Testis (tissue), 3 donors: ENCODE measurements around the gene HSPA14. TPM values are rescaled to one million over a fixed set of nuclear protein-coding genes. Genes with fewer than 3 reads are reported as not detected.

Experiments
- DNase-seq: peaks from one replicate; pipeline ENCODE4 v3.0.0-alpha.2; 2019
- H3K27ac ChIP-seq, 2 donors: fragments of 200-600 bp; sonication (generic); one replicate each; pipeline ENCODE4 v1.5.1; 2019
- H3K27me3 ChIP-seq: fragments of 200-600 bp; sonication (generic); one replicate; pipeline ENCODE4 v1.5.1; 2019
- H3K36me3 ChIP-seq: fragments of 200-600 bp; sonication (generic); one replicate; pipeline ENCODE4 v1.5.1; 2017; ENCODE audit warnings: low read depth; ENCODE audit errors: missing control alignments
- H3K4me1 ChIP-seq: fragments of 200-600 bp; sonication (generic); one replicate; pipeline ENCODE4 v1.5.1; 2019
- H3K4me3 ChIP-seq, 2 donors: fragments of 200-600 bp; sonication (generic); one replicate each; pipeline ENCODE4 v1.5.1; 2017 to 2019
- H3K9me3 ChIP-seq: fragments of 200-600 bp; sonication (generic); one replicate; pipeline ENCODE4 v1.5.1; 2017
- POLR2A ChIP-seq: fragments of 450-650 bp; IDR thresholded peaks from one replicate; pipeline ENCODE4 v1.6.1; 2017; ENCODE audit warnings: antibody characterized with exemption, mild to moderate bottlenecking, moderate library complexity
- WGBS, 2 donors: methylation state at CpG; one replicate each; pipeline ENCODE4 v1.1.5; 2018; 5-methylcytosine and 5-hydroxymethylcytosine counted together
- intact Hi-C: fragments of 100-400 bp; cut with DNase I; formaldehyde crosslinking; loops from one replicate; pipeline ENCODE4 v1.15.1; 2023; ENCODE audit warnings: low total_unique reads
- polyA plus RNA-seq: library from polyadenylated mRNA; stranded (reverse); fragments of 350-450 nt; fragmentation: Illumina TruSeq; extraction: RNeasy Lipid Tissue Mini Kit (QIAGEN cat#74804); gene quantifications from one replicate; pipeline ENCODE4 v1.2.3, GENCODE V29; 2014; ENCODE audit warnings: low read depth, low replicate concordance; ENCODE audit not compliant: insufficient read depth
- total RNA-seq, 2 donors: library from RNA; depleted of rRNA; stranded (reverse); fragments of >200 nt; gene quantifications; one replicate each; pipeline ENCODE4 v1.2.3, GENCODE V29; 2016
- TF ChIP-seq, protein P1 (sequence below), 3 experiments: fragments of 450-650 bp in 2 of 3; fragments of 200-600 bp in 1 of 3; sonication (generic) in 1 of 3; IDR thresholded peaks; one replicate each; pipeline ENCODE4 v1.5.1; 2016 to 2019; ENCODE audit warnings: antibody characterized with exemption in 3 of 3, mild to moderate bottlenecking in 2 of 3, moderate library complexity in 1 of 3

HSPA14 gene
- total and polyA plus RNA-seq, 3 donors from 2014 or later, result 20.5 to 41.5 (median 24.6) TPM

DNA sequence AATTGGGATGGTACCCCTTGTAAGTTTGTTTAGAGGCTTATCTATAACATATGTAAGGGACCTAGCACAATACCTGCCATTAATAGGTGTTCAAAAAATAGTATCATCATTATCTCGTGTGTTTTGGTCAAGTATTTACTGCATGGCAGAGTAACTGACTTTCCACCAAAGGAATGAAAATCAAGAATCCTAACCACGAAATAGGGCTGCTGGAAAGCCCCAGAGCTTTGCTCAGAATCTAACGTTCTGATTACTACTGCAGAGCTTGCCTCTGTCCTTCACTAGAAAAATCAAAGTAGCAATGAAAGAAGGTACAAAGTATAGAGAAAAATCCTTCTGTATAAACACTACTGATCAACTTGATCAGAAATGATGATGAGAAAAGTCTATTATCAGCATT lies 80.9 kb downstream of the HSPA14 start:
- DNase-seq, result no peak
- intact Hi-C loops, result no loop called here

More for the DNA sequence above, 80.9 kb downstream of the HSPA14 start:
- H3K4me1 ChIP-seq, result no peaks in the 10 kb centered on the region
- H3K9me3 ChIP-seq, result no peaks in the 10 kb centered on the region
- no peaks in the 10 kb centered on the region for H3K27me3 ChIP-seq
- H3K27ac ChIP-seq, result no peak overlapping the region
- TF ChIP-seq, protein P1, sequence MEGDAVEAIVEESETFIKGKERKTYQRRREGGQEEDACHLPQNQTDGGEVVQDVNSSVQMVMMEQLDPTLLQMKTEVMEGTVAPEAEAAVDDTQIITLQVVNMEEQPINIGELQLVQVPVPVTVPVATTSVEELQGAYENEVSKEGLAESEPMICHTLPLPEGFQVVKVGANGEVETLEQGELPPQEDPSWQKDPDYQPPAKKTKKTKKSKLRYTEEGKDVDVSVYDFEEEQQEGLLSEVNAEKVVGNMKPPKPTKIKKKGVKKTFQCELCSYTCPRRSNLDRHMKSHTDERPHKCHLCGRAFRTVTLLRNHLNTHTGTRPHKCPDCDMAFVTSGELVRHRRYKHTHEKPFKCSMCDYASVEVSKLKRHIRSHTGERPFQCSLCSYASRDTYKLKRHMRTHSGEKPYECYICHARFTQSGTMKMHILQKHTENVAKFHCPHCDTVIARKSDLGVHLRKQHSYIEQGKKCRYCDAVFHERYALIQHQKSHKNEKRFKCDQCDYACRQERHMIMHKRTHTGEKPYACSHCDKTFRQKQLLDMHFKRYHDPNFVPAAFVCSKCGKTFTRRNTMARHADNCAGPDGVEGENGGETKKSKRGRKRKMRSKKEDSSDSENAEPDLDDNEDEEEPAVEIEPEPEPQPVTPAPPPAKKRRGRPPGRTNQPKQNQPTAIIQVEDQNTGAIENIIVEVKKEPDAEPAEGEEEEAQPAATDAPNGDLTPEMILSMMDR (IDR thresholded peaks at IDR 0.05), result no peak
- no peak for TF ChIP-seq POLR2A
- H3K4me3 ChIP-seq, result no peak overlapping the region
- WGBS, 2 donors, result 79 to 85% methylated on average over 3 of the region's 3 CpGs
- H3K36me3 ChIP-seq, result no peaks in the 10 kb centered on the region

Other genes with a start within 250 kb of the HSPA14 start
- 10 to 100 TPM; 71.7 to 82.8 TPM for gene FAM107B, start 63.4 kb upstream of the HSPA14 start, total RNA-seq
- 89.5 TPM for gene FAM107B, start 63.4 kb upstream of the HSPA14 start, polyA plus RNA-seq
- 10 to 100 TPM; 10.0 to 14.1 TPM for gene CDNF, start 269 bp upstream of the HSPA14 start, total RNA-seq
- 46.7 TPM for gene CDNF, start 269 bp upstream of the HSPA14 start, polyA plus RNA-seq
- 10 to 100 TPM; 14.3 to 15.3 TPM for gene MSANTD7, start within 50 bp of the HSPA14 start, total RNA-seq
- gene MSANTD7, start within 50 bp of the HSPA14 start, polyA plus RNA-seq, result 16.0 TPM
- 10 to 100 TPM; 29.9 to 39.1 TPM for gene SUV39H2, start 40.6 kb downstream of the HSPA14 start, total RNA-seq
- gene SUV39H2, start 40.6 kb downstream of the HSPA14 start, polyA plus RNA-seq, result 69.4 TPM
- gene DCLRE1C, start 115.8 kb downstream of the HSPA14 start, total RNA-seq, result 1 to 10 TPM; 4.6 to 5.1 TPM
- gene DCLRE1C, start 115.8 kb downstream of the HSPA14 start, polyA plus RNA-seq, result 2.2 TPM
- gene MEIG1, start 121.1 kb downstream of the HSPA14 start, total RNA-seq, result 1 to 10 TPM; 3.6 to 7.8 TPM
- gene MEIG1, start 121.1 kb downstream of the HSPA14 start, polyA plus RNA-seq, result 33.1 TPM
- gene OLAH, start 205.6 kb downstream of the HSPA14 start, total RNA-seq, result 10 to 100 TPM in 1 of 2 donors, 1 to 10 TPM in 1; 6.1 to 11.1 TPM
- gene OLAH, start 205.6 kb downstream of the HSPA14 start, polyA plus RNA-seq, result 50.6 TPM